IMR-90 (cell line): ENCODE data around the gene OGFOD3. TPM values are rescaled to one million over a fixed set of nuclear protein-coding genes. Genes with fewer than 3 reads are reported as not detected.
"Not testable (repeated sequence)": the region's sequence is repeated elsewhere in the genome, so short reads cannot be mapped to it uniquely, and the experiment has no call there.

Source experiments
- ATAC-seq: fragments of 200-7000 bp; cut with Tn5 transposase; 2 replicates; pipeline ENCODE4 v1.9.1; 2020; ENCODE audit warnings: low read depth, mild to moderate bottlenecking, moderate library complexity
- BruUV-seq: library from RNA; stranded (reverse); fragments of 400-500 nt; replicated peaks from 2 replicates; lab custom pipeline; 2021; lab: Mats Ljungman, UMichigan
- CTCF ChIA-PET: fragments of 300-600 bp; formaldehyde crosslinking; extraction: SDS; loops from one replicate; lab custom pipeline; 2021; ENCODE audit warnings: antibody characterized with exemption; lab: Yijun Ruan, JAX
- POLR2A ChIA-PET: fragments of 300-600 bp; sonication (Branson Sonifier 250); formaldehyde crosslinking; loops from one replicate; lab custom pipeline; 2022; ENCODE audit warnings: antibody characterized with exemption; ENCODE audit not compliant: unreplicated experiment; lab: Charles Lee
- DNase-seq: peaks from one replicate; pipeline ENCODE4 v3.0.0; 2013
- H2AFZ ChIP-seq: replicated peaks from 2 replicates; pipeline ENCODE3; 2013; ENCODE audit warnings: low read length, mild to moderate bottlenecking; ENCODE audit not compliant: poor library complexity
- H2AK5ac ChIP-seq: 2 replicates; pipeline ENCODE4 v1.6.1; 2013; ENCODE audit warnings: low read depth, low read length, inconsistent platforms
- H2AK9ac ChIP-seq: replicated peaks from 2 replicates; pipeline ENCODE3; 2013; ENCODE audit warnings: mild to moderate bottlenecking, low read depth, low read length, moderate library complexity; ENCODE audit not compliant: poor library complexity
- H2BK120ac ChIP-seq: 2 replicates; pipeline ENCODE4 v1.6.1; 2013; ENCODE audit warnings: low read depth, low read length, inconsistent platforms
- H2BK15ac ChIP-seq: 3 replicates; pipeline ENCODE4 v1.6.1; 2013; ENCODE audit warnings: low read depth, low read length, inconsistent platforms
- H2BK20ac ChIP-seq: 2 replicates; pipeline ENCODE4 v1.6.1; 2013; ENCODE audit warnings: low read depth, mild to moderate bottlenecking, inconsistent platforms, low read length, moderate library complexity
- H2BK5ac ChIP-seq: 2 replicates; pipeline ENCODE4 v1.6.1; 2013; ENCODE audit warnings: mild to moderate bottlenecking, low read depth, low read length, inconsistent platforms; ENCODE audit not compliant: poor library complexity, severe bottlenecking
- H3K14ac ChIP-seq: replicated peaks from 2 replicates; pipeline ENCODE4 v1.6.1; 2013; ENCODE audit warnings: low read depth, low read length, inconsistent platforms
- H3K18ac ChIP-seq: 2 replicates; pipeline ENCODE4 v1.6.1; 2013; ENCODE audit warnings: low read depth, low read length, control low read depth
- H3K23ac ChIP-seq: 2 replicates; pipeline ENCODE4 v1.6.1; 2013; ENCODE audit warnings: low read depth, low read length, inconsistent platforms
- H3K27ac ChIP-seq: 2 replicates; pipeline ENCODE4 v1.5.1; 2013; ENCODE audit warnings: mild to moderate bottlenecking, control low read depth, low read length; ENCODE audit not compliant: insufficient read depth
- H3K27me3 ChIP-seq: 2 replicates; pipeline ENCODE4 v1.6.1; 2013; ENCODE audit warnings: low read length; ENCODE audit not compliant: control insufficient read depth, insufficient read depth
- H3K36me3 ChIP-seq: 2 replicates; pipeline ENCODE4 v1.6.1; 2013; ENCODE audit warnings: low read length, mixed read lengths; ENCODE audit not compliant: control insufficient read depth, insufficient read depth
- H3K4ac ChIP-seq: 2 replicates; pipeline ENCODE4 v1.6.1; 2013; ENCODE audit warnings: low read depth, low read length, inconsistent platforms
- H3K4me1 ChIP-seq: 2 replicates; pipeline ENCODE4 v1.6.1; 2013; ENCODE audit warnings: low read length, mixed read lengths; ENCODE audit not compliant: control insufficient read depth, insufficient read depth
- H3K4me2 ChIP-seq: 2 replicates; pipeline ENCODE4 v1.6.1; 2013; ENCODE audit warnings: low read depth, mild to moderate bottlenecking, control low read depth, low read length, moderate library complexity
- H3K4me3 ChIP-seq: 2 replicates; pipeline ENCODE4 v1.5.1; 2013; ENCODE audit warnings: low read depth, mild to moderate bottlenecking, control low read depth, low read length, moderate library complexity; ENCODE audit not compliant: insufficient read depth
- H3K56ac ChIP-seq: 2 replicates; pipeline ENCODE4 v1.6.1; 2013; ENCODE audit warnings: low read length, inconsistent platforms; ENCODE audit not compliant: insufficient read depth; ENCODE audit errors: extremely low read depth
- H3K79me1 ChIP-seq, 2 experiments: 2 replicates each; pipeline ENCODE4 v1.6.1; 2013; ENCODE audit warnings: low read length in 2 of 2, inconsistent platforms in 1 of 2, low read depth in 1 of 2
- H3K9ac ChIP-seq: 2 replicates; pipeline ENCODE4 v1.6.1; 2013; ENCODE audit warnings: low read depth, low read length, control low read depth
- H3K9me1 ChIP-seq: 2 replicates; pipeline ENCODE4 v1.6.1; 2013; ENCODE audit warnings: low read length, inconsistent platforms; ENCODE audit not compliant: insufficient read depth
- H3K9me3 ChIP-seq: 2 replicates; pipeline ENCODE4 v1.6.1; 2013; ENCODE audit warnings: low read length; ENCODE audit not compliant: control insufficient read depth, insufficient read depth
- H4K20me1 ChIP-seq: 2 replicates; pipeline ENCODE4 v1.6.1; 2013; ENCODE audit warnings: low read length, inconsistent platforms; ENCODE audit not compliant: insufficient read depth
- H4K5ac ChIP-seq: 2 replicates; pipeline ENCODE4 v1.6.1; 2013; ENCODE audit warnings: mild to moderate bottlenecking, low read depth, low read length, control low read depth
- H4K8ac ChIP-seq, 2 experiments: 2 replicates each; pipeline ENCODE4 v1.6.1; 2013; ENCODE audit warnings: low read depth in 2 of 2, low read length in 2 of 2, control low read depth in 1 of 2, inconsistent platforms in 1 of 2
- H4K91ac ChIP-seq: 2 replicates; pipeline ENCODE4 v1.6.1; 2013; ENCODE audit warnings: low read depth, low read length, inconsistent platforms; ENCODE audit not compliant: insufficient read depth
- FOS ChIP-seq: fragments of 150-350 bp; IDR thresholded peaks from 2 replicates; pipeline ENCODE4 v1.6.1; 2016; ENCODE audit warnings: low read depth, low read length
- MAZ ChIP-seq: IDR thresholded peaks from 2 replicates; pipeline ENCODE4 v1.6.1; 2012; ENCODE audit warnings: low read depth, mild to moderate bottlenecking, low read length, improper control_type of control experiment, moderate library complexity, borderline replicate concordance
- POLR2A ChIP-seq: IDR thresholded peaks from 2 replicates; pipeline ENCODE4 v1.6.1; 2012; ENCODE audit warnings: mild to moderate bottlenecking, low read depth, low read length
- USF2 ChIP-seq: fragments of 150-350 bp; IDR thresholded peaks from 2 replicates; pipeline ENCODE4 v1.6.1; 2017; ENCODE audit warnings: mild to moderate bottlenecking, antibody characterized with exemption, low read length, low read depth
- WGBS, 2 experiments: methylation state at CpG; one replicate each; pipeline versions ENCODE4 v1.1.5 to v1.1.7; 2013; ENCODE audit warnings: missing lambda C conversion rate in 2 of 2; ENCODE audit not compliant: insufficient read length in 1 of 2; ENCODE audit errors: extremely low coverage in 2 of 2; 5-methylcytosine and 5-hydroxymethylcytosine counted together
- dilution Hi-C: fragments of 300-500 bp; cut with HindIII; formaldehyde crosslinking; loops from one replicate; pipeline ENCODE4 v1.14.3; 2018; ENCODE audit warnings: low sequenced_read_pairs; ENCODE audit not compliant: unreplicated experiment
- in situ Hi-C: fragments of 300-500 bp; cut with MboI; formaldehyde crosslinking; loops from 3 replicates; pipeline ENCODE4 v1.14.3; 2019; ENCODE audit warnings: low sequenced_read_pairs, inconsistent platforms, mixed read lengths
- intact Hi-C: fragments of 100-400 bp; cut with micrococcal nuclease; formaldehyde crosslinking; loops from 2 replicates; pipeline ENCODE4 v1.10.0; 2022
- polyA plus RNA-seq, 3 experiments: library from polyadenylated mRNA; depleted of rRNA; stranded (reverse); fragments of >200 nt; gene quantifications; 2 replicates each; pipeline ENCODE4 v1.2.3, GENCODE V29; 2012; ENCODE audit warnings: low replicate concordance in 1 of 3
- total RNA-seq: library from RNA; depleted of rRNA; stranded (reverse); fragments of >200 nt; gene quantifications from 2 replicates; pipeline ENCODE4 v1.2.3, GENCODE V29; 2012
- TF ChIP-seq, protein P1 (sequence below): fragments of 150-350 bp; IDR thresholded peaks from 2 replicates; pipeline ENCODE4 v1.6.1; 2016; ENCODE audit warnings: low read depth, mild to moderate bottlenecking, low read length, moderate library complexity, borderline replicate concordance

OGFOD3 gene
- total and polyA plus RNA-seq, 2 of the 4 experiments (the other 2 are of a cell fraction) = 25.3 to 33.4 TPM

GRCh38 chr17:82373731-82374625, 44.4 kb downstream of the OGFOD3 start:
- H3K18ac ChIP-seq = no peak overlapping the region
- H3K36me3 ChIP-seq = no peaks in the 10 kb centered on the region
- DNase-seq (no peak), ATAC-seq (no peak)
- H3K4me1 ChIP-seq = no peaks in the 10 kb centered on the region
- BruUV-seq = no TSS peak
- intact Hi-C loops (no loop called here), dilution Hi-C loops (no loop called here), in situ Hi-C loops (no loop called here)
- H2BK5ac ChIP-seq = no peak overlapping the region
- no peak overlapping the region for H4K8ac ChIP-seq
- H3K14ac ChIP-seq = no peak overlapping the region
- no peak overlapping the region for H3K4me3 ChIP-seq
- H2BK15ac ChIP-seq = no peak overlapping the region
- H4K20me1 ChIP-seq = no peaks in the 10 kb centered on the region
- no peak overlapping the region for H3K9ac ChIP-seq
- H3K4me2 ChIP-seq = no peak overlapping the region
- no peak overlapping the region for H2AK5ac ChIP-seq
- CTCF ChIA-PET = interaction anchor here (0.6 kb wide), 1 partner anchor 16 kb away, joined by 5 read pairs; no protein-coding TSS in a partner anchor
- no peak overlapping the region for H3K23ac ChIP-seq
- H3K79me1 ChIP-seq = no peaks in the 10 kb centered on the region
- no peak overlapping the region for H3K4ac ChIP-seq
- POLR2A ChIA-PET = no interaction called here
- no peak overlapping the region for H4K5ac ChIP-seq
- no peak overlapping the region for H3K27ac ChIP-seq
- H3K56ac ChIP-seq = no peak overlapping the region
- no peaks in the 10 kb centered on the region for H3K9me3 ChIP-seq
- no peak overlapping the region for H2BK20ac ChIP-seq
- TF ChIP-seq, protein P1, sequence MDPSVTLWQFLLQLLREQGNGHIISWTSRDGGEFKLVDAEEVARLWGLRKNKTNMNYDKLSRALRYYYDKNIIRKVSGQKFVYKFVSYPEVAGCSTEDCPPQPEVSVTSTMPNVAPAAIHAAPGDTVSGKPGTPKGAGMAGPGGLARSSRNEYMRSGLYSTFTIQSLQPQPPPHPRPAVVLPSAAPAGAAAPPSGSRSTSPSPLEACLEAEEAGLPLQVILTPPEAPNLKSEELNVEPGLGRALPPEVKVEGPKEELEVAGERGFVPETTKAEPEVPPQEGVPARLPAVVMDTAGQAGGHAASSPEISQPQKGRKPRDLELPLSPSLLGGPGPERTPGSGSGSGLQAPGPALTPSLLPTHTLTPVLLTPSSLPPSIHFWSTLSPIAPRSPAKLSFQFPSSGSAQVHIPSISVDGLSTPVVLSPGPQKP = no peak
- TF ChIP-seq POLR2A (no peak), MAZ (no peak), FOS (no peak), USF2 (no peak)
- no peak overlapping the region for H2AK9ac ChIP-seq
- no peak overlapping the region for H4K91ac ChIP-seq
- H2BK120ac ChIP-seq = no peak overlapping the region
- peaks cover 72% of the 10 kb centered on the region for H3K27me3 ChIP-seq
- 86% methylated on average over 26 of the region's 37 CpGs; no CpG with 5 or more reads in 1 of the 2 experiments for WGBS, 2 experiments
- no peak overlapping the region for H2AFZ ChIP-seq
- no peaks in the 10 kb centered on the region for H3K9me1 ChIP-seq

GRCh38 chr17:82373072-82373452, 45.3 kb downstream of the OGFOD3 start:
- H4K8ac ChIP-seq, H3K79me1 ChIP-seq, H3K4me2 ChIP-seq, H3K4me1 ChIP-seq, H2BK20ac ChIP-seq, H2AK9ac ChIP-seq, POLR2A ChIA-PET, H4K5ac ChIP-seq, H2BK5ac ChIP-seq, H2BK15ac ChIP-seq, H3K36me3 ChIP-seq, CTCF ChIA-PET, H3K18ac ChIP-seq, H3K23ac ChIP-seq, H4K20me1 ChIP-seq, DNase-seq, ATAC-seq, intact Hi-C loops, BruUV-seq, H3K9me3 ChIP-seq, H3K27ac ChIP-seq, H2BK120ac ChIP-seq, H2AK5ac ChIP-seq, in situ Hi-C loops, H4K91ac ChIP-seq, H3K9ac ChIP-seq, H3K9me1 ChIP-seq, H3K4ac ChIP-seq, H2AFZ ChIP-seq, H3K14ac ChIP-seq, H3K4me3 ChIP-seq, dilution Hi-C loops, H3K56ac ChIP-seq: not testable (repeated sequence)
- peaks cover 64% of the 10 kb centered on the region for H3K27me3 ChIP-seq
- whole genome bisulfite sequencing, 2 experiments = 71% methylated on average over 1 of the region's 10 CpGs; no CpG with 5 or more reads in 1 of the 2 experiments
